Measurements from ENCODE around the gene MYO3A. TPM values are rescaled to one million over a fixed set of nuclear protein-coding genes. Genes with fewer than 3 reads are reported as not detected.
A peak's percentile ranks its signal among the peaks of the same experiment; 100 is the strongest.

MYO3A gene
- total RNA-seq, 4 donors from 2014 or later, result 0.21 to 0.39 (median 0.22) TPM; not detected in 1

DNA sequence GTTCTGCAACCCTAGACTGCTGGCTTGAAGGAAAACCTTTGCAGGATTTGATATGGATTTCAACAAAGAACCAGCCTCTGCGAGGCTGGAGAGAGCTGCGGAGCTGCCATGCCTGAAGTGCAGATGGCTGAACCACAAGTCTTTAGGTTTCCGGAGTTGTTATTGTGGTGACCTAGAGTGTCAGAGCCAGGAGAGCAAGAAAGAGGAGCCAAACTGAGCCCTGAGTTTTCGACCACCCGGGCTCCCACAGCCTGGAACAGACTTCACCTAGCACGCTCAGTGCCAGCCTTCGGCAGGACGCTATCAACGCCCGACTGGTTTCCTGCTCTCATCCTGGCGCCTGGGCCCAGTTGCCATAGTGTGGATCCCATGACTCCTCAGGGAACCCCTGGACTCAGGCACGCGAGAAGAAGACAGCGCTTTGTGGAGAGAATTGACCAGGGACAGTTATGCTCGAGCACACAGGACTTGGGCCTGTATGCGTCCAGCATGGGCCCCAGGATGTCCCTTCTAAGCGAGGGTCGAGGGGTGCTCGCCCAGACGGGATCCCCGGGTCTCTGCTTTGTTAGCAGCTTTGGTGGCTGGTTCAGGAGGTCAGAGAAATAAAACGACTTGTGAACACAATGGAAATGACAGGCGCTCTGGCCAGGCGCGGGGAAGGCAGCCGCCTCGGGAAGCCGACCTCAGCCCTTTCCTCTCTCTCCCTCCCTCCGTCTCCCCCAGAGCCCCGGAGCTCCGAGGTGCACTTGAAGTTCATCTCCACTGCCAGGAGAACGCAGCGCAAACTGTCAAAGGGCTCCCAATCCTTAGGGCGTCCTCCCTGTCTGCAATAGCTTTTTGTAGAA is 280.7 kb downstream of the MYO3A start:
- no peak for DNase-seq (ENCODE audit: low spot score in 2 of 2)
- TF ChIP-seq POLR2A (IDR thresholded peaks at IDR 0.05) (no peak), EP300 (IDR thresholded peaks at IDR 0.05) (no peak)
- TF ChIP-seq, protein P1, sequence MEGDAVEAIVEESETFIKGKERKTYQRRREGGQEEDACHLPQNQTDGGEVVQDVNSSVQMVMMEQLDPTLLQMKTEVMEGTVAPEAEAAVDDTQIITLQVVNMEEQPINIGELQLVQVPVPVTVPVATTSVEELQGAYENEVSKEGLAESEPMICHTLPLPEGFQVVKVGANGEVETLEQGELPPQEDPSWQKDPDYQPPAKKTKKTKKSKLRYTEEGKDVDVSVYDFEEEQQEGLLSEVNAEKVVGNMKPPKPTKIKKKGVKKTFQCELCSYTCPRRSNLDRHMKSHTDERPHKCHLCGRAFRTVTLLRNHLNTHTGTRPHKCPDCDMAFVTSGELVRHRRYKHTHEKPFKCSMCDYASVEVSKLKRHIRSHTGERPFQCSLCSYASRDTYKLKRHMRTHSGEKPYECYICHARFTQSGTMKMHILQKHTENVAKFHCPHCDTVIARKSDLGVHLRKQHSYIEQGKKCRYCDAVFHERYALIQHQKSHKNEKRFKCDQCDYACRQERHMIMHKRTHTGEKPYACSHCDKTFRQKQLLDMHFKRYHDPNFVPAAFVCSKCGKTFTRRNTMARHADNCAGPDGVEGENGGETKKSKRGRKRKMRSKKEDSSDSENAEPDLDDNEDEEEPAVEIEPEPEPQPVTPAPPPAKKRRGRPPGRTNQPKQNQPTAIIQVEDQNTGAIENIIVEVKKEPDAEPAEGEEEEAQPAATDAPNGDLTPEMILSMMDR (IDR thresholded peaks at IDR 0.05), result no peak
- peaks cover 0 to 44% (median 7%) of the 10 kb centered on the region in 4 donors for H3K4me1 ChIP-seq
- H3K27me3 ChIP-seq, result peaks cover 0 to 88% of the 10 kb centered on the region in 2 donors
- 11 to 14% methylated on average over 31 to 34 of the region's 34 CpGs for WGBS, 2 donors
- H3K27ac ChIP-seq, result no peak overlapping the region
- no peaks in the 10 kb centered on the region for H3K36me3 ChIP-seq
- no peaks in the 10 kb centered on the region for H3K9me3 ChIP-seq
- no peak overlapping the region for H3K4me3 ChIP-seq

DNA sequence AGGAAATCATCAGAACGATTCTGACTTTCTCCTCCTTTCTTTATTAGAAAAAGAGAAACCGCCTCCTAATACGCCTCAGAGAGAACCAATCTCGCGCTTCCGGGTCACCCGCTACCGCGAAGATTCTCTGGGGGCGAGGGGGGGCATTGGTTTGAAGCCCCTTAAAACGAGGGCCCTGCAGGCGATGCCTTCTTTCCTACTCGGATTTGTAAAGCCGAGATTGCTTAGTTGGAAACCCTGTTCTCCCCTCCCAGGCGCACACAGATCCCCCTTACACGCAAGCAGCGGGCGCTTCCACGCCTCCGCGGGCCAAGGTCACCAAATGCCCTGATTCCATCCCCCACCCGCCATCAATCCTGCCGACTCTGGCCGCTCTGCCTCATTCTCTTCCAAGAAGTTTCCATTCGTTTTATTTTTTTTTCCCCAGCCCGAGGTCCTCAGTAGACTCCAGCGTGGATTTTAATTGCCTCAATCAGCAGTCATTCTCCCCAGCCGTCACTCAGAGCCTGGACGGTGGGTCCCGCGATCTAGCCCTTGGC is 281.4 kb downstream of the MYO3A start:
- Histone ChIP-seq H3K36me3 (no peaks in the 10 kb centered on the region), H3K4me1 (peaks cover 0 to 44% (median 7%) of the 10 kb centered on the region in 4 donors), H3K27me3 (peaks cover 0 to 95% of the 10 kb centered on the region in 2 donors), H3K27ac (no peak overlapping the region), H3K9me3 (no peaks in the 10 kb centered on the region), H3K4me3 (no peak overlapping the region)
- no peak for DNase-seq (ENCODE audit: low spot score in 2 of 2)
- WGBS, 2 donors, result 1 to 2% methylated on average over 31 of the region's 31 CpGs
- TF ChIP-seq POLR2A (IDR thresholded peaks at IDR 0.05), result no peak
- TF ChIP-seq, protein P1 (IDR thresholded peaks at IDR 0.05), result no peak
- TF ChIP-seq EP300 (IDR thresholded peaks at IDR 0.05), result no peak

DNA sequence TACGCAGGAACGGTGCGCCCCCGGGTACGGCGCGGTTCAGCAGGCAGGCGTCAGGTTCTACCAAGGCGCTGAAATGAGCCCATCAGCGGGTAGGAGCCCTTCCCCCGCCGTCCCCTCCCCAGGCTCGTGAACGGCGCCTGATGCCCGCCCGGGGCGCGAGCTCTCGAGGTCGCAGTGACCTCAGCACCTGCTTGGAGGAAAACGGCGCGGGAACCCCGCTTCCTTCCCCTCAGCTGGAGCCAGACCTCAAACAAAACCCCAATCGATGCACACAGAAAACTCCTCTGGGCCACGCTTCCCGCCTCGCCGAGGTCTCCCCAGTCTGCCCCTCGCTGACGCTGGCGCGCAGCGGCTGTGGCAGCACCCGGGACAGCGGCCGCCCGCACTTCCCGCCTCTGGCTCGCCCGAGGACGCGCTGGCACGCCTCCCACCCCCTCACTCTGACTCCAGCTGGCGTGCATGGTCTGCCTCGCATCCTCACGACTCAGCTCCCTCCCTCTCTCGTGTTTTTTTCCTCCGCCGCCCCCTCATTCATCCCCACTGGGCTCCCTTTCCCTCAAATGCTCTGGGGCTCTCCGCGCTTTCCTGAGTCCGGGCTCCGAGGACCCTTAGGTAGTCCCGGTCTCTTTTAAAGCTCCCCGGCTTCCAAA is 282.0 kb downstream of the MYO3A start:
- Histone ChIP-seq H3K27ac (no peak overlapping the region), H3K4me3 (peak overlapping the region in 1 of 4 donors; percentile 26)
- DNase-seq (ENCODE audit: low spot score in 2 of 2), result no peak

DNA sequence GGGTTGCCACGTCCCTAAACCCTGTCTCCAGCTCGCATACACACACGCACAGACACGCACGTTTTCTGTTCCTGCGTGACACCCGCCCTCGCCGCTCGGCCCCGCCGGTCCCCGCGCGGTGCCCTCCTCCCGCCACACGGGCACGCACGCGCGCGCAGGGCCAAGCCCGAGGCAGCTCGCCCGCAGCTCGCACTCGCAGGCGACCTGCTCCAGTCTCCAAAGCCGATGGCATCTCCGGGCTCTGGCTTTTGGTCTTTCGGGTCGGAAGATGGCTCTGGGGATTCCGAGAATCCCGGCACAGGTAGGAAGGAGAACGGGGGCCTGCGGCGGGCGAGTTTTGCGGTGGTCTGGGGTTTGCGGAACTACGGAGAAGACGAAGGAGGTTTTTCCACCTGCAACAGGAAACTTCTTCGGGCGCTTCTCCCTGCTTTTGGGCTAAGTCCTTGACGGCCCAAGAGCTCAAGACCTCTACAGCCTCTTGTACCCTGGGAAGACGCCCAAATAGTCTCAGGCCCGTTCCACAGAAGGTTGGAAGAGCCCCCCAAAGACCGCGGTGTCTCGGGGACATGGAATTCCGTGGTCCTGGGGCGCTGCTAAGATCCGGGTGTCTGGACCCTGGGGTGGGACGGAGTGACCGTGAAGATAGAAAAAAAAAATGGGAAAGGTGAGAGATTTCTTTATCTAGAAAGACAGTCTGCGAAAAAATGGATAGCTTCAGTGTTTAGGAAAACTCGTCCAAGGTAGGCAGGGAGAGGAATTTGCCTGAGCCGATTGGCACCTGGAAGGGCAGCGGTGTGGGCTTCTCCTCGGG is 282.8 kb downstream of the MYO3A start, which contains the start of gene GAD2:
GAD2 (plus strand) TSS at position 190 of the 811 bp plus-strand sequence; CDS start at position 226, 36 bp downstream.
- Histone ChIP-seq H3K36me3 (no peaks in the 10 kb centered on the region), H3K4me1 (peaks cover 0 to 41% (median 7%) of the 10 kb centered on the region in 4 donors), H3K27ac (no peak within 1 kb of the TSS), H3K9me3 (no peaks in the 10 kb centered on the region), H3K4me3 (peak within 1 kb of the TSS in 1 of 4 donors; percentile 26), H3K27me3 (peaks cover 0 to 99% of the 10 kb centered on the region in 2 donors)
- DNase-seq (ENCODE audit: low spot score in 2 of 2), result no peak
- 3 to 4% methylated on average over 46 to 60 of the region's 60 CpGs for WGBS, 2 donors
- TF ChIP-seq POLR2A (IDR thresholded peaks at IDR 0.05) (no peak), EP300 (IDR thresholded peaks at IDR 0.05) (no peak)
- TF ChIP-seq, protein P1 (IDR thresholded peaks at IDR 0.05), result no peak

More for the DNA sequence above, 282.0 kb downstream of the MYO3A start:
- TF ChIP-seq, protein P1 (IDR thresholded peaks at IDR 0.05), result no peak
- TF ChIP-seq POLR2A (IDR thresholded peaks at IDR 0.05) (no peak), EP300 (IDR thresholded peaks at IDR 0.05) (no peak)
- Histone ChIP-seq H3K27me3 (peaks cover 0 to 96% of the 10 kb centered on the region in 2 donors), H3K9me3 (no peaks in the 10 kb centered on the region), H3K36me3 (no peaks in the 10 kb centered on the region), H3K4me1 (peaks cover 0 to 44% (median 7%) of the 10 kb centered on the region in 4 donors)
- WGBS, 2 donors, result 0 to 2% methylated on average over 34 to 57 of the region's 57 CpGs

Data from tibial nerve (tissue), 4 donors.